Skin epidermis (tissue), 12 donors: Measurements from ENCODE around the gene ACADVL.

ENCODE experiments used
- H3K27ac ChIP-seq, 21 experiments: fragments of 200-600 bp; sonication (generic) in 11 of 21; one replicate each; pipeline ENCODE4 v1.5.0; 2020; ENCODE audit warnings: mild to moderate bottlenecking in 3 of 21, inconsistent platforms in 2 of 21, moderate library complexity in 2 of 21
- H3K4me3 ChIP-seq, 7 experiments: fragments of 200-600 bp; sonication (generic) in 2 of 7; one replicate each; pipeline ENCODE4 v1.5.0; 2020; ENCODE audit warnings: inconsistent platforms in 2 of 7, mild to moderate bottlenecking in 2 of 7, moderate library complexity in 1 of 7

The ACADVL gene

GRCh38 chr17:7215136-7215638 is 4.6 kb upstream of the ACADVL start:
- peak overlapping the region in 5 of 7 experiments; percentile 28 to 46 (median 38) for H3K4me3 ChIP-seq
- peak overlapping the region in 15 of 21 experiments; percentile 19 to 79 (median 63) for H3K27ac ChIP-seq

DNA sequence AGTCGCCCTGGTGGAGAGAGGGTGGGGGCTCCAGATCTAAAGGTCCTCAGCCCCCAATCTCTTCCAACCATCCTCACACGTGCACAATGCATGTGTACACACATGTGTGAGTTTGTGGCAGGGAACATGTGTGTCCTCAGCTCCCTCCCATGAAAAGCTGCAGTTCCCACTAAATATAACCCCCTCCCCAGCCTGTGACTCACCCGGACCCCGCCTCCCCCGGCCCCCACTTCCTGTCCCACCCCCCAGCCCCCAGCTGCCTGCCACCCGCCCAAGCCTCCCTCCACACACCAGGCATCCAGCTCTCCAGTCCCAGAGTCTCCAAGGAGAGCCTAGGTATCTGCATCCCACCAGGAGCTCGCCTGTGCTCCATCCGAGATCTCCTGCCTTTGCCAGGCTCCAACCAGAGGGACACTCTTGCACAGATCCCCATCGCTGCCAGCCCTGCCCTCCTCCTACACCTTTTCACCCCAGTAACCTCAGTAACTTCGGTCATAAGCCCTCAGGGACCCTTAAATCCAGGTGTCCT is 4.0 kb upstream of the ACADVL start:
- Histone ChIP-seq H3K4me3 (no peak overlapping the region), H3K27ac (peak overlapping the region in 16 of 21 experiments; percentile 19 to 79 (median 50))

DNA sequence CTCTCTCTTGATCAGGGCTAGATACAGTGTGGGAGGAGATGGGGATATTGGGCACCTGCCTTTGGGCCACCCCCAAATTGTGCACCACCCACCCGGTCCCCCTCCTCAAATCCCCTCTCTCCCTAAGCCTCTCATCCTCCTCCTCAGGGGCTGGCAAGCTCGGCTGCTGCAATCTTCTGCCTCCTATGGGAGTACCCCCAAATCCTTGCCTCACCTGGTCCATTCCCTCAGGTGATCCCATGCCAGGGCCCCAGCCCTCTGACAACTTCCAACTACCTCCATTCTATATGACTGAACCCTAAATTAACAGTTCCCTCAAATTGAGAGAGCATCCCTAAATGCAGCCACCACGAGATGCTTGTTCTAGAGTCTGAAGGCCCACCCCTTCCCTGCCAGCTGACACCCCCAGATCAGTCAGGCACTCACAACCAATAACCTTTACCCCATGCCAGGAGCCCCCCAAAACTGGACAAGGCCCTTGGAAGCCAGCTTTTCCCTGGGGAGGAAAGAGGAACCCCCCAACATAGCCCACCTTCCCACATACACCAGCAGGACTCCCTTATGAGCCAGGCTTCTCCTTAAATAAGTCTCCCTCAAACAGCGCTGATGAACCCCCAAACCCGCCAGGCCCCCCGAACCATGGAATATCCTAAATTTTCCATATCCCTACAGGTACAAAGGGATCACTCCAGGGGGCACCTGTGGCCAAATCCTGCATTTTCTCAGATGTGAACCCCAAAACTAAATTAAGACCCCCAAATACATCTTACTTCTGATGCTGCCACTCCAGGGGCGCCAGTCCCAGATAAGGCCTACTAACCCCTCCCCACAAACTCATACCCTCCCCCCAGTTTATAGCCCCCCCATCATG is 3.3 kb upstream of the ACADVL start:
- Histone ChIP-seq H3K27ac (peak overlapping the region in 20 of 21 experiments; percentile 8 to 97 (median 74)), H3K4me3 (peak overlapping the region; percentile 24 to 40 (median 38))

DNA sequence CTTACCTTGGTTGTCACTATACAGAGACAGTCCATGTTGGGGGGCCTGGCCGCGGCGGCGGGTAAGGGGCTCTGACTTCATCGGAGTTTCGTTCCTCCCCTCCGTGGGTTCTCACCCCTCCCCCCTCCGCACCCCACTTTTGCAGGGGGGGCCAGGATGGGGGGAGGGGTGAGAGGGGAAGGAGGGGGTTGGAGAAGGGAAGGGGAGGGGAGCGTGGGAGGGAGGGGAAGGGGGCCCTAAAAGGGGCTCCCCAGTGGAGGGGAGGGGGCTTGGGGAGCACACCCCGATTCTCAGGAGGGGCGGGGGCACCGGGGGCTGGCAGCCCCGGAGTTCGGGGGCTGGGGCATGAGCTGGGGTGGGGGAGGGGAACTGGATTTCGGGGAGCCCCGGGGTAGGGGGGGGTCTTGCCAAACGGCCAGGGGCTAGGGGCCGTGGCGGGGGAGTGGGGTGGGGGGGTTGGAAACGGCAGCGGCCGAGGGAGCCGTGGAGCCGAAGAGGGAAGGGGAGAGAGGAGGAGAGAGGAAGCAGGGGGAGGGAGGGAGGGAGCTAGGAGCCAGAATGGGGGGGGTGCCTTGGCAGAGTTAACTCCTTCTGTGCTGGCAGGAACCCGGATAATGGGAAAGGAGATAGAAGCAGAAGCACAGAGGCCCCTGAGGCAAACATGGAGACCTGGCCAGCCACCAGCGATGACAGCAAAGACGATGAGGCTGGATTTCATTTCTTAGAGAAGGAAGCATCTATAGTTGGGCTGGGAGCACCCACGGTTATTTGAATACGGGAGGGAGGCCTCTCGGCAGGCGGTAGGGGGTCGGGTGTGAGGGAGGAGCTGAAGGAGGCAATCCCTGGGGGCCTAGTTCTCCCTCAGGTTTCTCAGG is 2.4 kb upstream of the ACADVL start:
- Histone ChIP-seq H3K4me3 (peak overlapping the region; percentile 24 to 40 (median 38)), H3K27ac (peak overlapping the region in 20 of 21 experiments; percentile 8 to 97 (median 74))

DNA sequence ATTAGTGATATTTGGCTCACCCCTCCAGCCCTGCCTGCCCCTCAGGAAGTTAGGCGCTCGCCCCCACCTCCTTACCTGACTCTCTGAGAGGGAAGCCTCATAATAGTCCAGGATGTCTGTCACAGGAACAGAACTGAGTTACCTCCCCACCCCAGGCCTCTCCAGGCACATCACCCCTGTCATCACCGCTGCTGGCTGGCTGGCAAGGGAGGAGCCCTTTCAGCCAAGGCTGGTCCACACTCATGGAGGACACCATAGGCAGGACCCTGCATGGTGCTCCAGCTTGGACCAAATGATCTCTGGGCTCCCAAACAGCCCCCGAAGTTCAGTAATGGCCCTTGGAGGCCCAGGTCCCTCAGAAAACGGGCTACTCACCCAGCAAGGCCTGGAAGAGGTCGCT is 1.6 kb upstream of the ACADVL start:
- H3K4me3 ChIP-seq = peak overlapping the region in 1 of 7 experiments; percentile 38

DNA sequence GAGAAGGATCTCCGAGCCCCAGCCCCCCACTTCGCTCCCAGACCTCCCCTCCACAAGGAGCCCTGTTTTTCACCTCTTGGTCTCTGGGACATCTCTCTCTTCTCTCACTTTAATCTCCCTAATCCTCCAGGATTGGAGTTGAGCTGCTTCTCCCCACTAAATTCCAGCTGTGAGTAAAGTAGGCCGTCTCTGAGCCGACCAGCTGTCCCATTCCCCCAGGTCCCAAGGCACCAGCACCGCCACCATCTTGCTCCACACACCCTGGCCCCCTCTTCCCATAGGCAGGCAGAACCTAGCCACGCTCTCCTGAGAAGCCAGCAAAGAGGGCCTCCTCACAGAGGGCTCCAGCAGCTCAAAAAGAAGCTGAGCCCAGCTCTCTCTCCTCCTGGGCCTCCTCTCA is 980 bp upstream of the ACADVL start:
- Histone ChIP-seq H3K27ac (peak overlapping the region in 10 of 21 experiments; percentile 17 to 98 (median 95)), H3K4me3 (no peak overlapping the region)

More for the DNA sequence above, 1.6 kb upstream of the ACADVL start:
- peak overlapping the region in 16 of 21 experiments; percentile 8 to 97 (median 76) for H3K27ac ChIP-seq

- peak overlapping the region; percentile 47 to 95 (median 79) for H3K4me3 ChIP-seq
- H3K27ac ChIP-seq = peak overlapping the region in 20 of 21 experiments; percentile 81 to 99 (median 96)
These were observed 418 bp upstream of the ACADVL start for GRCh38 chr17:7219229-7219811.

- Histone ChIP-seq H3K4me3 (peak overlapping the region; percentile 47 to 95 (median 79)), H3K27ac (peak overlapping the region; percentile 79 to 99 (median 95))
These were observed 997 bp downstream of the ACADVL start for GRCh38 chr17:7220593-7221277.

- peak overlapping the region in 1 of 7 experiments; percentile 68 for H3K4me3 ChIP-seq
These were observed 1.7 kb downstream of the ACADVL start for GRCh38 chr17:7221278-7222092.

GRCh38 chr17:7222093-7222971 is 2.6 kb downstream of the ACADVL start:
- Histone ChIP-seq H3K4me3 (no peak overlapping the region), H3K27ac (peak overlapping the region in 3 of 21 experiments; percentile 44 to 98 (median 95))

More at GRCh38 chr17:7221278-7222092, 1.7 kb downstream of the ACADVL start:
- peak overlapping the region in 15 of 21 experiments; percentile 30 to 99 (median 95) for H3K27ac ChIP-seq

DNA sequence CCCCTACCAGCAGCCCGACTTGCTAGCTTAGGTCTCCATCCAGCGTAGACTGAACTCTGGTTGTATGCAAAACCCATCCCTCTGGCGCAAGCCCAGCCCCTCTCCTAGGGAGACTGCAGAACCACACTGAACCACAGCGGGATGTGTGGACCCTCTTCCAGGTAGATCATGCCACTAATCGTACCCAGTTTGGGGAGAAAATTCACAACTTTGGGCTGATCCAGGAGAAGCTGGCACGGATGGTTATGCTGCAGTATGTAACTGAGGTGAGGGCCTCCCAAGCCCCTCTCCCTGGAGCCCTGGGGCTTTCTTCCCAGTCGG is 3.2 kb downstream of the ACADVL start:
- H3K4me3 ChIP-seq = no peak overlapping the region
- peak overlapping the region in 2 of 21 experiments; percentile 33 to 44 for H3K27ac ChIP-seq

DNA sequence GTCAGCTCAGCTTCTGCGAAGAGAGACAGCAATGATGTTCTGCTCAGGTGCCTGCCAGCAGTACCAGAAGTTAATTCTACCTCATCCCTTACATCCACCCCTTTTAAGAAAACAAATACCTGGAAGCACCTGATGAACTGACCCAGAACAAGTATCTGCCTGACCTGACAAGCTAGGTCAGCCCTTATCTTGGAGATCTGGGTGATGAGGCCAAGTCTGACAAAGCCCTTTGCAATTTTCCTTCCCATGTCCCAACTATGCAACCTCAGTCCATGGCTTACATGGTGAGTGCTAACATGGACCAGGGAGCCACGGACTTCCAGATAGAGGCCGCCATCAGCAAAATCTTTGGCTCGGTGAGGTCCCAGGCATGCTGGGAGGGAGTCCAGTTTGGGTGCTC is 3.6 kb downstream of the ACADVL start:
- H3K4me3 ChIP-seq = no peak overlapping the region
- peak overlapping the region in 1 of 21 experiments; percentile 33 for H3K27ac ChIP-seq

DNA sequence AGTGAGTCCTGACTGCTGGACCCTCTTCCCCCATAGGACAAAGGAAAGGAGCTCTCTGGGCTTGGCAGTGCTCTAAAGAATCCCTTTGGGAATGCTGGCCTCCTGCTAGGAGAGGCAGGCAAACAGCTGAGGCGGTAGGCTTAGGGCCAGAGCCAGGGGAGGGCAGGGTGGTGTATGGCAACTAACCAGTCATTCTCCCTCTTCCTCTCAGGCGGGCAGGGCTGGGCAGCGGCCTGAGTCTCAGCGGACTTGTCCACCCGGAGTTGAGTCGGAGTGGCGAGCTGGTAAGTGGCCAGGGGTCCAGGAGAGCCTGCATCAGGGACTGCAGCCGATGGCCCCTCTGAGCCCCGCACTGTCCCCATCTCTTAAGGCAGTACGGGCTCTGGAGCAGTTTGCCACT is 4.4 kb downstream of the ACADVL start:
- Histone ChIP-seq H3K27ac (peak overlapping the region in 1 of 21 experiments; percentile 15), H3K4me3 (no peak overlapping the region)

GRCh38 chr17:7224661-7225111 is 4.9 kb downstream of the ACADVL start:
- Histone ChIP-seq H3K4me3 (no peak overlapping the region), H3K27ac (peak overlapping the region in 1 of 21 experiments; percentile 16)

GRCh38 chr17:7225711-7226331 is 6.1 kb downstream of the ACADVL start:
- H3K27ac ChIP-seq = peak overlapping the region in 2 of 21 experiments; percentile 19 to 55
- no peak overlapping the region for H3K4me3 ChIP-seq
